KG1 (cell line): ENCODE results near the gene DIO1.
"Not testable (repeated sequence)": the region's sequence is repeated elsewhere in the genome, so short reads cannot be mapped to it uniquely, and the experiment has no call there.

Source experiments
- DNase-seq: peaks from one replicate; lab custom pipeline; 2025; lab: John Stamatoyannopoulos, UW

DIO1 gene

DNA sequence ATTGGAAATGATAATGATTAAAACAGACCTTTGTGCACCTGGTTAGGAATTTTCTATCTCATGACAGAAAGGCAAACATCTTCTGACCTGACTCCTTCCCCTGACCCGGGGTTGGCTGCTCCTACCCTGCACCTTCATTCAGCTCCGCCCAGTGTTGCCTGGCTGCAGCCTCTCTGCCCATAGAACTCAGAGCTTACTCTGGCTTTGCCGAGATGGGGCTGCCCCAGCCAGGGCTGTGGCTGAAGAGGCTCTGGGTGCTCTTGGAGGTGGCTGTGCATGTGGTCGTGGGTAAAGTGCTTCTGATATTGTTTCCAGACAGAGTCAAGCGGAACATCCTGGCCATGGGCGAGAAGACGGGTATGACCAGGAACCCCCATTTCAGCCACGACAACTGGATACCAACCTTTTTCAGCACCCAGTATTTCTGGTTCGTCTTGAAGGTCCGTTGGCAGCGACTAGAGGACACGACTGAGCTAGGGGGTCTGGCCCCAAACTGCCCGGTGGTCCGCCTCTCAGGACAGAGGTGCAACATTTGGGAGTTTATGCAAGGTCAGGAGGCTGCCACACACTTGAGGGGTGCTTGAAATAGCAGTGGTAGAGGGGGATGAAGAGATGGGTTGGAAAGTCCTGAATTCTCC is at the start of gene DIO1:
Gene DIO1, plus strand, starts transcription at position 189 of the 638 bp plus-strand sequence. Its CDS starts 24 bp downstream, at position 213.
- DNase-seq, result no peak

DNA sequence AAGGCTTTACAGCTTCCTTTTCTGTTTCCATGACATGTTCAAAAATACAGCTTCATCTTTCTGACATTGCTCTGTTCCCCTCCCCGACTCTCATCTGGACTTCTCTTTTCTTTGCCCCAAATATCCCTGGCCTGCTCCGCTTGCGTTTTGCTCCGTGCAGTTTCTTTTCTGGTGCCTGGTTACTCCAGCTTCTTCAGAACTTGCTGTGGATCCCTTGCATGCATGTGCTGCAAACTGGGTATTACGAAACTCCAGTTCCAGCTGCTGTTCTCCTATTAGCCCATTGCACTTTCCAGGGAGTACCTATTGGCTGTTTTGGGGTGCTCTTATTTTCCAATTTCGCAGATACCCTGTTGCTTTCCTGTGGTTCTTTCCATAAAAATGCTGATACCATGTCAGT is 46.0 kb upstream of the DIO1 start:
- no peak for DNase-seq

GRCh38 chr1:53850082-53850673 is 43.8 kb upstream of the DIO1 start:
- no peak for DNase-seq

- no peak for DNase-seq
Measured at GRCh38 chr1:53851571-53852285, 42.3 kb upstream of the DIO1 start.

GRCh38 chr1:53860967-53861411 is 33.0 kb upstream of the DIO1 start:
- peak; percentile 44 for DNase-seq

DNA sequence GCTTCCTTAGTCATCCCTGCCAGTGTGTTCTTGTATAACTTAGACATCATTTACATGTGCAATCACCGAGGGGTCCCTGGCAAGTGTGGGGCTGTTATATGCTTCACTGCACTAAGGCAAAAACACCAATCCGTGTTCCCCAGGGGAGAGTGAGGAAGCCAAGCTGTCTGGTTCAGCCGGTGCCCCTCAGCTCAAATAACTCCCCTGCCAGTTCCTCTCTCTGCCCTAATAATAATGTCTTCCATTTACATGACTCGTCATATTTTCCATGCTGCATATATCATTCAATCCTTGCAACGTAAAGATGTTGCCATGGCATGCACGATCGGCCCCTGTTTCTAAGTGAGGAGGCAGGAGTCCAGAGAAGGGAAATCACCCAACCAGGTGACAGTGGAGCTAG is 31.5 kb upstream of the DIO1 start:
- no peak for DNase-seq

GRCh38 chr1:53868565-53868964 is 25.4 kb upstream of the DIO1 start:
- DNase-seq, result no peak

DNA sequence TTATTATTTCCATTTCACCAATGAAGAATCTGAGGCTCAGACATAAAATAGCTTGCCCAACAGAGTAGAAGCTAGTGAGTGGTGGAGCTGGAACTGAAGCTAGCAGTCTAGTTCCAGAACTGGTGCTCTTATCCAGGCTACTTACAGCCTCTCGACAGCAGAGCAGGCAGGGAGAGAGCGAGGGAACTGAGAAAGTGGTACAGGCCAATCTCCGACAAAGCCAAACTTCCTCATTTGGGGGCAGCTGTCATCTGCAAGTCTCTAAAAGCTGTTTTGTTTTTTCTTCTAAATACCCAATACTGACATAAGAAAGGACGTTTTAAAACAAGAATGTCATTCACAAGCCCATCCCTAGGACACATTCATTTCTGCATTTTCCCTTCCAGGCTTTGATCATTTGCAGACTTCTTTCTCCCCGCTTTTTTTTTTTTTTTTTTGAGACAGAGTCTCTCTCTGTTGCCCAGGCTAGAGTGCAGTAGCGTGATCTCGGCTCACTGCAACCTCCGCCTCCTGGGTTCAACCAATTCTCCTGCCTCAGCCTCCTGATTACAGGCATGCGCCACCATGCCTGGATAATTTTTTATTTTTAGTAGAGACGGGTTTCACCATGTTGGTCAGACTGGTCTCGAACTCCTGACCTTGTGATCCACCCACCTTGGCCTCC is 24.4 kb upstream of the DIO1 start:
- no peak for DNase-seq

- no peak for DNase-seq
Measured at GRCh38 chr1:53871221-53871620, 22.8 kb upstream of the DIO1 start.

GRCh38 chr1:53871773-53872484 is 22.1 kb upstream of the DIO1 start:
- DNase-seq, result no peak

GRCh38 chr1:53875150-53875549 is 18.8 kb upstream of the DIO1 start:
- DNase-seq, result not testable (repeated sequence)

DNA sequence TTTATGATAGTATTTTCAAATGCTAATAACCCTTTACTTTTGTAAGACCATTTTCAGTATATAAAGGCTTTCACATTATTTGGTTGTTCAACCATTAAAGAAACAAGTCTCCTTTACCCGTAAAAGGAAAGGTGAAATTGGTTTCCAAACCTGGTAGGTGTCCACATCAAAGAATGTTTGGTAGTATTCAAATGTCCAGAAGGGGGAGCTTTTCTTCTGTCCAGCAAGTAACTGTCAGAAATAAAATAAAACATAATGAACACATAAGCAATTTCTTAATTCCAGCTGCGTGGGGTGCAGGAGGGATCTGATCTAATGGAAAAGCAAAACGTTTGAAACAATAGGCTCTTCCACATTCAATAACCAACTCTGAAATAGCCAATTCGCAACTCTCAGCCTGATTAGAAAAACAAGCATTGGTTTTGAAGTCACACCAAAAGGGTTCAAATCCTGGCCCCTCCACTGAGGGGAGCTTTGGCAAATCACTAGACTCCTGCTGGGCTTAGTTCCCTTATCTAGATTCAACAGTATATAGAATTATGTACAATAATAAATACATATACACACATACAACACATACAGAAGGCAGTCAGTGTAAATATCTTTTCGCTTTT is 15.4 kb upstream of the DIO1 start:
- DNase-seq, result no peak

- not testable (repeated sequence) for DNase-seq
Measured at GRCh38 chr1:53881853-53882252, 12.1 kb upstream of the DIO1 start.

- DNase-seq, result not testable (repeated sequence)
Measured at GRCh38 chr1:53883600-53883999, 10.4 kb upstream of the DIO1 start.

DNA sequence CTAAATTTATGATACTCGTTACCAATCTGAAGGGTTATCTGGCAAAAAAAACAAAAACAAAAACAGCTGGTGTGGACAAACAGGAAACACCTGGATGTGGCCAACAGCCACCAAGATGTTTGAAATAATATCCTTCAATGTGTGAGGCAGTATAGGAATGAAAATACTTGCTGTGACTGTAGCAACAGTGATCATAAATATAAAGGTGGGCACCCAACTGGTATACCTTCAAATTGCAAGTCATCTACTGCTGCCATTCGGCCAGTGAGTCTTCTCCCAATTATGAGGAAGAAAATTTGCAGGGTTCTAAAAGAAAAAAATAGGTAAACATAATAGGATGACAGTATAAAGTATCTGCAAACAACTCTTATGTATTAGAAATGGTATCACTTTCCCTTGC is 5.3 kb upstream of the DIO1 start:
- no peak for DNase-seq

DNA sequence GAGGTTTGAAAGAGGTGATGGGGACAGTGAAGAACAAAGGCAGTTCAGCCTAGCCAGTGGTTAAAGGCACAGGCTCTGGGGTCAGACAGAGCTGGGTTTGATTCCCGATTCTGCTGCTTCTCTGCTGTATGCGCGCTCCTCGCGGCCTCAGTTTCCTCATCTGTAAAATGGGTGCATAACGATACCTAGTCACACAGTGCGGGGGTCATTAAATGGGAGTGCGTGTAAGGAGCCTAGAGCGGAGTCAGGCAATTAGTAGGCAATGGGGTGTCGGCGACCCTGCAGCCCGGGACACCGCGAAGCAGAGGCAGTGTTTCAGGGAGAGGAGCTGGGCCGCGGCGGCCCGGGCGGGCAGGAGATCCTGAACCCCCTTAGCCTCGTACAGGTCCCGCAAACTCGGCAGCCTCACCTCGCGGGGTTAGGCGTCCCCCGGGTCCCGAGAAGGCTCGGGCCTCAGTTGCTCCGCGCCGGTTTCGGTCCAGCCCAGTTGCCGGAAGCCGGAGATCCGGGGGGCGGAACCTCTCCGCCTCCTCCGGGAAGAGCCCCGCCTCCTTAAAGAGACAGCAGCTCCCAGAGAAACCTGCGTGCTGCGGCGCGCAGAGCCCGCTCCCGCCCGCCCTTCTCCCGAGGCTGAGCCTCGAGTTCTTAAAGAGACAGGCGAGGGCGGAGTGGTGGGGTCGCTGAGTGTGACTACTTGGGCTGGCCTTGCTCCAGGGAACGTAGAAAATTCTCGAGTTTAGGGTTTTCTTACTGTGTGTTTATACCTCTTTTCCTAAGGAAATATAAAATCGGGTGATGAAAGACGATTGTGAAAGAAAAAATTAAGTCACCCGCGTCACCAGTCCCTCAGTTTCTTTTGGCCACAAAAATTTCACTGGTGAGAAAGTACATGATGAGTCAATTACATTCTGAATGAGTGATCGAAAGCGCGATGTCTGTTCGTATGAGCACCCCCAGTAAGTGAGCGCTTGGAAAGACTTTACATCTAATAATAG is 4.4 kb upstream of the DIO1 start, which contains the start of gene YIPF1:
Gene YIPF1, minus strand, starts transcription at position 494 of the 995 bp plus-strand sequence. CDS start 860 bp downstream, outside the sequence.
- peak; percentile 68 for DNase-seq

- DNase-seq, result no peak
Measured at GRCh38 chr1:53890522-53890941, 3.5 kb upstream of the DIO1 start.

DNA sequence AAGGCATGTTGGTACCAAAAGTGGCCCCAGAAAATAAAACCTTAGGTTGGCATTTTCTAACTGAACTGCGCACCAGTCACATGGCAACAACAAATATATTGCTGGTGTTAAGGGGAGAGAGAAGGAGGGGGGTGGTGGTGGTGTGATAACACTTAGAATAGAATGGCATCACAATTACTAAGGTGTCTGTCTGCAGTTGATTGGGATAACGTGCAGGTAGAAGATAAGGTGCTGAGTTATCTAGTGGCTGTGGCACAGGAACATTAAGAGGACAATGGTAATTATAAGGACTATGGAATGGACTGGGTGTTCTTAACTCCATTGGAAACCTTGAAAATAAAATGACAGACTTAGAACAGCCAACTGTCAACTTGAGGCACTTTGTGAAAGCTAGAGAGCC is 3.0 kb upstream of the DIO1 start:
- DNase-seq, result no peak

DNA sequence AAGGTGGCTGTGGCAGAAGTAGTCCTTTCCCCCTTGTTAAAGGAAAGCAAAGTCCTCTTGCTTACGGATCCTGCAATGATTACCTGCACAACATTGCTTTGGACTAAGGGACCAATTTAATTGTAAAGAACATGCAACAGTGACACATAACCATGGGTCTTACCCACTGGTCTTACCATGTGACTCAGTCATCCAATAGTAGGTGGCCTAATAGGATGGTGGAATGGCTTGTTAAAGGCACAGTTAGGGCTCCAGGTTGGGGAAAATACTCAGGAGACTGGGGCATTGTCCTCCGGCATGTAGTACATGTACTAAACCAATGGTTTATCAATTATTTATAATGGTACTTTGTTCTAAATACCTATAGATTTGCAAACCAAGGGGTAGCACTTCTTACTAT is 2.3 kb upstream of the DIO1 start:
- DNase-seq, result no peak

- peak; percentile 11 for DNase-seq
Measured at GRCh38 chr1:53892911-53893310, 1.1 kb upstream of the DIO1 start.
